MM.1S (cell line): ENCODE data around the gene TOPAZ1.

ENCODE experiments used
- DNase-seq: peaks from one replicate; pipeline ENCODE4 v3.0.0-alpha.2; 2015
- H2AFZ ChIP-seq: fragments of 300-600 bp; sonication (generic); 2 replicates; pipeline ENCODE4 v1.6.0; 2016; ENCODE audit warnings: antibody characterized with exemption, low read length
- H3F3A ChIP-seq: fragments of 300-600 bp; sonication (generic); 2 replicates; pipeline ENCODE4 v1.6.1; 2016; ENCODE audit warnings: mild to moderate bottlenecking, antibody characterized with exemption, low read length, moderate library complexity, mixed read lengths; ENCODE audit not compliant: insufficient read depth
- H3K27ac ChIP-seq: fragments of 300-600 bp; sonication (generic); 2 replicates; pipeline ENCODE4 v1.5.1; 2016; ENCODE audit warnings: mild to moderate bottlenecking, low read length
- H3K27me3 ChIP-seq: fragments of 300-600 bp; sonication (generic); replicated peaks from 2 replicates; pipeline ENCODE4 v1.6.0; 2016; ENCODE audit warnings: low read length; ENCODE audit not compliant: insufficient read depth
- H3K36me3 ChIP-seq: fragments of 300-600 bp; sonication (generic); replicated peaks from 2 replicates; pipeline ENCODE4 v1.6.1; 2016; ENCODE audit warnings: mild to moderate bottlenecking, low read length, mixed read lengths; ENCODE audit not compliant: insufficient read depth
- H3K4me1 ChIP-seq: fragments of 300-600 bp; sonication (generic); 2 replicates; pipeline ENCODE4 v1.6.1; 2016; ENCODE audit warnings: low read length, mixed read lengths
- H3K4me2 ChIP-seq: fragments of 300-600 bp; sonication (generic); 2 replicates; pipeline ENCODE4 v1.6.0; 2016; ENCODE audit warnings: low read depth, low read length
- H3K4me3 ChIP-seq: fragments of 300-600 bp; sonication (generic); 2 replicates; pipeline ENCODE4 v1.5.1; 2016; ENCODE audit warnings: low read length, mixed read lengths
- H3K79me2 ChIP-seq: fragments of 300-600 bp; sonication (generic); 2 replicates; pipeline ENCODE4 v1.6.1; 2016; ENCODE audit warnings: mixed run types, low read length, mixed read lengths
- H3K9ac ChIP-seq: fragments of 300-600 bp; sonication (generic); 2 replicates; pipeline ENCODE4 v1.6.1; 2016; ENCODE audit warnings: low read length, mixed read lengths
- H3K9me2 ChIP-seq: fragments of 300-600 bp; sonication (generic); replicated peaks from 2 replicates; pipeline ENCODE4 v1.6.1; 2016; ENCODE audit warnings: mild to moderate bottlenecking, low read length, mixed read lengths; ENCODE audit not compliant: insufficient read depth
- H3K9me3 ChIP-seq: fragments of 300-600 bp; sonication (generic); replicated peaks from 2 replicates; pipeline ENCODE4 v1.6.1; 2016; ENCODE audit warnings: mild to moderate bottlenecking, low read length, mixed read lengths; ENCODE audit not compliant: insufficient read depth
- H4K20me1 ChIP-seq: fragments of 300-600 bp; sonication (generic); 2 replicates; pipeline ENCODE4 v1.6.1; 2016; ENCODE audit warnings: mild to moderate bottlenecking, low read length, moderate library complexity, mixed read lengths; ENCODE audit not compliant: insufficient read depth
- EZH2 ChIP-seq: fragments of 300-600 bp; sonication (generic); optimal IDR thresholded peaks from 2 replicates; pipeline ENCODE3; 2017; ENCODE audit warnings: low read depth, mild to moderate bottlenecking, antibody characterized with exemption, low read length, mixed read lengths
- EZH2phosphoT487 ChIP-seq: fragments of 300-600 bp; sonication (generic); IDR thresholded peaks from 2 replicates; pipeline ENCODE4 v1.6.1; 2018; ENCODE audit warnings: antibody characterized with exemption, low read length
- TF ChIP-seq, protein P1 (sequence below): fragments of 300-600 bp; sonication (generic); IDR thresholded peaks from 2 replicates; pipeline ENCODE4 v1.5.1; 2016; ENCODE audit warnings: antibody characterized with exemption, low read length, mixed read lengths

TOPAZ1 gene

DNA sequence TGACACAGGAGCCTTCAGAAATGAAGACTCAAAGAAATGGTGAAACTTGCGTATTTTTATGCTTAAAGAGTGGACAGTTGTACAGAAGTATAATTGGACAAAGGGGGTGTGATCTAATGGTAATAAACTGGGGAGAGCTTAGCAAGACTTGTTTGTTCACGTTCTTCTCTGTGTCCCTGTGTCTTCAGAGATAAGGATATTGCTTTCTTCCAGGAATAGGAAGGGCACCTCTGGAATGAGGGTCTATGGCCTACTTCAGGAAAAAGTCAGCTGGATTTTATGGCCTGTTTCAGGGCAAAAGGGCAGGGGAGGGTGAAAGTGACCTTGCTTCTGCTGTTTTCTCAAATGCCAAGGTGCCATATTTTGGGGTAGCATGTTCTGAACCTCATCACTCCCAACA is 4.5 kb upstream of the TOPAZ1 start:
- H3K9me2 ChIP-seq: no peaks in the 10 kb centered on the region
- H3K4me3 ChIP-seq: no peak overlapping the region
- H3K4me2 ChIP-seq: no peak overlapping the region
- H2AFZ ChIP-seq: no peak overlapping the region
- H3K36me3 ChIP-seq: no peaks in the 10 kb centered on the region
- no peaks in the 10 kb centered on the region for H3F3A ChIP-seq
- H3K27me3 ChIP-seq: no peaks in the 10 kb centered on the region
- no peaks in the 10 kb centered on the region for H4K20me1 ChIP-seq
- no peaks in the 10 kb centered on the region for H3K79me2 ChIP-seq
- TF ChIP-seq, protein P1, sequence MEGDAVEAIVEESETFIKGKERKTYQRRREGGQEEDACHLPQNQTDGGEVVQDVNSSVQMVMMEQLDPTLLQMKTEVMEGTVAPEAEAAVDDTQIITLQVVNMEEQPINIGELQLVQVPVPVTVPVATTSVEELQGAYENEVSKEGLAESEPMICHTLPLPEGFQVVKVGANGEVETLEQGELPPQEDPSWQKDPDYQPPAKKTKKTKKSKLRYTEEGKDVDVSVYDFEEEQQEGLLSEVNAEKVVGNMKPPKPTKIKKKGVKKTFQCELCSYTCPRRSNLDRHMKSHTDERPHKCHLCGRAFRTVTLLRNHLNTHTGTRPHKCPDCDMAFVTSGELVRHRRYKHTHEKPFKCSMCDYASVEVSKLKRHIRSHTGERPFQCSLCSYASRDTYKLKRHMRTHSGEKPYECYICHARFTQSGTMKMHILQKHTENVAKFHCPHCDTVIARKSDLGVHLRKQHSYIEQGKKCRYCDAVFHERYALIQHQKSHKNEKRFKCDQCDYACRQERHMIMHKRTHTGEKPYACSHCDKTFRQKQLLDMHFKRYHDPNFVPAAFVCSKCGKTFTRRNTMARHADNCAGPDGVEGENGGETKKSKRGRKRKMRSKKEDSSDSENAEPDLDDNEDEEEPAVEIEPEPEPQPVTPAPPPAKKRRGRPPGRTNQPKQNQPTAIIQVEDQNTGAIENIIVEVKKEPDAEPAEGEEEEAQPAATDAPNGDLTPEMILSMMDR: no peak
- TF ChIP-seq EZH2phosphoT487: no peak
- TF ChIP-seq EZH2: no peak
- DNase-seq: no peak
- H3K4me1 ChIP-seq: no peaks in the 10 kb centered on the region
- H3K9ac ChIP-seq: no peak overlapping the region
- no peaks in the 10 kb centered on the region for H3K9me3 ChIP-seq
- H3K27ac ChIP-seq: no peak overlapping the region

DNA sequence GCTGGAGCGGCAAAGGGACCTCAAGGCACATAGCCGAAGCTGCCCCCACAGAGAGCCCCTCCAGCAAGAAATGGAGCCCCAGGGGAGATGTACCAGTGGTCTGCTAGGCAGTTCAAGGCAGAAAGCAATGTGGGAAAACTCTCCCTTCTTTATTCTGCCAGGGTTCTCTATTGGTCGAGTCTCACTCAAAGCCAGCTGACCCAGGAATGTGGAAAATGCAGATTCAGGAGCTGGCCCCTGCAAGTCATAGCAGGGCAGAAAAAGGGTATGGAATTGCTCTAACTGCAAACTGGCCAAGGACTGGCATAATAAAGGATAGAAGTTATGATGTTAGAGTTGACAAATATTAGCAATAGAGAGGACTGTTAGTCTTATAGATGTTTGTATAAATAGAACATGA is 4.0 kb upstream of the TOPAZ1 start:
- H3K4me1 ChIP-seq: no peaks in the 10 kb centered on the region
- H3K36me3 ChIP-seq: no peaks in the 10 kb centered on the region
- no peaks in the 10 kb centered on the region for H4K20me1 ChIP-seq
- H2AFZ ChIP-seq: no peak overlapping the region
- TF ChIP-seq EZH2phosphoT487: no peak
- TF ChIP-seq, protein P1: no peak
- no peak for TF ChIP-seq EZH2
- no peaks in the 10 kb centered on the region for H3K9me3 ChIP-seq
- no peaks in the 10 kb centered on the region for H3F3A ChIP-seq
- H3K4me3 ChIP-seq: no peak overlapping the region
- no peak for DNase-seq
- H3K27ac ChIP-seq: no peak overlapping the region
- no peaks in the 10 kb centered on the region for H3K27me3 ChIP-seq
- H3K79me2 ChIP-seq: no peaks in the 10 kb centered on the region
- no peak overlapping the region for H3K9ac ChIP-seq
- no peak overlapping the region for H3K4me2 ChIP-seq
- no peaks in the 10 kb centered on the region for H3K9me2 ChIP-seq

DNA sequence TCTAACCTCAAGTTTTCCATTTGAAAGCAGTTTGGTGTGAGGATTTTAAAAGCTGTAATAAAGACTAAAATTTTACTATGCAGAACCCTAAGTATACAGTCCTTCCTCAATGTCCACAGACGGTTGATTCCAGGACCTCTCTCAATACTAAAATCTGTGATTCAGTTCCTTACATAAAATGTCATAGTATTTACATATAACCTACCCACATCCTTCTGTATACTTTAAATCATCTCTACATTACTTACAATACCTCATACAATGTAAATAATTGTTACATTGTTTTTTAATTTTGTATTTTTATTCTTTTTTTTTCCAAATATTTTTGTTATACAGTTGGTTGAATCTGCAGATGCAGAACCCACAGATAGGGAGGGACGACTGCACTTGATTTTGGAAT is 2.8 kb upstream of the TOPAZ1 start:
- Histone ChIP-seq H2AFZ (no peak overlapping the region), H3K4me3 (no peak overlapping the region), H3K9ac (no peak overlapping the region), H3K27ac (no peak overlapping the region), H3K9me2 (no peaks in the 10 kb centered on the region), H3F3A (no peaks in the 10 kb centered on the region), H3K79me2 (no peaks in the 10 kb centered on the region), H4K20me1 (no peaks in the 10 kb centered on the region), H3K4me1 (no peaks in the 10 kb centered on the region), H3K4me2 (no peak overlapping the region), H3K27me3 (no peaks in the 10 kb centered on the region), H3K9me3 (no peaks in the 10 kb centered on the region), H3K36me3 (no peaks in the 10 kb centered on the region)
- TF ChIP-seq, protein P1: no peak
- TF ChIP-seq EZH2: no peak
- no peak for TF ChIP-seq EZH2phosphoT487
- DNase-seq: no peak

DNA sequence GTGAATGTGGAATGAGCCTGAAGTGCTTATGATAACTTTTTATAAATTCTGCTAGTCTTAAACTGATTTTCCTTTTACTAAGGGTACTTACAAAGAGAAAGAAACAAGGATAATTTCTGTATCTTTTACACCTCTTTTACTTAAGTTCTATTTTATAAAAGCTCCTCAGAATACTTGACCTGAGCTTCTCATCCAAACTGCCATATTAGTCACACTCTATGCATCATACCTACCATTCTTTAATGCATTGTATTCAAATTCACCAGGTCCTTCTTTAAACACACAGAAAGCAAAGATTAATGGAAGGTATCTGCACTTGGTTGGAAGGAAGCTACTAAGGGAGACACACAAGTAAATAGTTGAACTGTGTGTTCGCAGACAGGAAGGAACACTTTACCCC is 1.6 kb upstream of the TOPAZ1 start:
- Histone ChIP-seq H3K4me2 (no peak overlapping the region), H3K4me1 (no peaks in the 10 kb centered on the region), H3F3A (no peaks in the 10 kb centered on the region), H2AFZ (no peak overlapping the region), H3K9ac (no peak overlapping the region), H3K27ac (no peak overlapping the region), H3K27me3 (no peaks in the 10 kb centered on the region), H3K9me2 (no peaks in the 10 kb centered on the region), H3K9me3 (no peaks in the 10 kb centered on the region), H3K4me3 (no peak overlapping the region), H3K79me2 (no peaks in the 10 kb centered on the region), H3K36me3 (no peaks in the 10 kb centered on the region), H4K20me1 (no peaks in the 10 kb centered on the region)
- TF ChIP-seq EZH2phosphoT487 (no peak), EZH2 (no peak)
- TF ChIP-seq, protein P1: no peak
- DNase-seq: no peak
